ES-I3 (cell line): ENCODE results near the gene AFF3.
"Not testable (repeated sequence)": the region's sequence is repeated elsewhere in the genome, so short reads cannot be mapped to it uniquely, and the experiment has no call there.

Source experiments
- H3K36me3 ChIP-seq: 2 replicates; pipeline ENCODE4 v1.6.1; 2013; ENCODE audit warnings: mild to moderate bottlenecking, low read length, control low read depth, moderate library complexity; ENCODE audit not compliant: insufficient read depth
- H3K4me1 ChIP-seq: 2 replicates; pipeline ENCODE4 v1.6.1; 2013; ENCODE audit warnings: mild to moderate bottlenecking, control low read depth, low read length; ENCODE audit not compliant: insufficient read depth
- H3K9ac ChIP-seq: 2 replicates; pipeline ENCODE4 v1.6.1; 2013; ENCODE audit warnings: low read depth, mild to moderate bottlenecking, low read length, moderate library complexity
- H3K9me3 ChIP-seq: 2 replicates; pipeline ENCODE4 v1.6.1; 2013; ENCODE audit warnings: mild to moderate bottlenecking, low read length, moderate library complexity; ENCODE audit not compliant: control insufficient read depth, insufficient read depth

The AFF3 gene

GRCh38 chr2:99662761-99663341, 479.5 kb downstream of the AFF3 start:
- Histone ChIP-seq H3K36me3 (no peaks in the 10 kb centered on the region; the same call in 1 of the 2 replicates), H3K9ac (no peak overlapping the region), H3K9me3 (no peaks in the 10 kb centered on the region; the same call in none of the 2 replicates), H3K4me1 (no peaks in the 10 kb centered on the region)

GRCh38 chr2:99661761-99662160, 480.6 kb downstream of the AFF3 start:
- not testable (repeated sequence) for H3K9me3 ChIP-seq, H3K9ac ChIP-seq, H3K4me1 ChIP-seq, H3K36me3 ChIP-seq

GRCh38 chr2:99660616-99661406, 481.6 kb downstream of the AFF3 start:
- Histone ChIP-seq H3K9me3 (no peaks in the 10 kb centered on the region; the same call in none of the 2 replicates), H3K4me1 (no peaks in the 10 kb centered on the region), H3K9ac (no peak overlapping the region), H3K36me3 (no peaks in the 10 kb centered on the region; the same call in 1 of the 2 replicates)

- Histone ChIP-seq H3K36me3 (no peaks in the 10 kb centered on the region; the same call in 1 of the 2 replicates), H3K9me3 (no peaks in the 10 kb centered on the region), H3K9ac (no peak overlapping the region), H3K4me1 (no peaks in the 10 kb centered on the region)
These were observed 482.5 kb downstream of the AFF3 start for GRCh38 chr2:99659874-99660273.

- H3K9me3 ChIP-seq: no peaks in the 10 kb centered on the region
- H3K9ac ChIP-seq: no peak overlapping the region
These were observed 484.6 kb downstream of the AFF3 start for GRCh38 chr2:99657691-99658258.

GRCh38 chr2:99656994-99657393, 485.4 kb downstream of the AFF3 start:
- Histone ChIP-seq H3K4me1 (peaks cover 12% of the 10 kb centered on the region), H3K9me3 (no peaks in the 10 kb centered on the region), H3K9ac (no peak overlapping the region)

More at GRCh38 chr2:99657691-99658258, 484.6 kb downstream of the AFF3 start:
- Histone ChIP-seq H3K4me1 (peaks cover 4% of the 10 kb centered on the region), H3K36me3 (no peaks in the 10 kb centered on the region)

GRCh38 chr2:99653433-99653832, 489.0 kb downstream of the AFF3 start:
- no peaks in the 10 kb centered on the region for H3K36me3 ChIP-seq
- H3K9ac ChIP-seq: no peak overlapping the region
- peaks cover 12% of the 10 kb centered on the region for H3K4me1 ChIP-seq
- H3K9me3 ChIP-seq: no peaks in the 10 kb centered on the region

More at GRCh38 chr2:99656994-99657393, 485.4 kb downstream of the AFF3 start:
- H3K36me3 ChIP-seq: no peaks in the 10 kb centered on the region

GRCh38 chr2:99652862-99653261, 489.5 kb downstream of the AFF3 start:
- H3K4me1 ChIP-seq: peaks cover 12% of the 10 kb centered on the region
- no peaks in the 10 kb centered on the region for H3K36me3 ChIP-seq
- H3K9me3 ChIP-seq: no peaks in the 10 kb centered on the region
- H3K9ac ChIP-seq: no peak overlapping the region

GRCh38 chr2:99651930-99652670, 490.3 kb downstream of the AFF3 start:
- Histone ChIP-seq H3K36me3 (no peaks in the 10 kb centered on the region), H3K9ac (no peak overlapping the region), H3K9me3 (no peaks in the 10 kb centered on the region), H3K4me1 (peaks cover 12% of the 10 kb centered on the region)

GRCh38 chr2:99648906-99649789, 493.2 kb downstream of the AFF3 start:
- Histone ChIP-seq H3K36me3 (no peaks in the 10 kb centered on the region), H3K4me1 (peaks cover 12% of the 10 kb centered on the region), H3K9ac (no peak overlapping the region), H3K9me3 (no peaks in the 10 kb centered on the region)

- Histone ChIP-seq H3K9me3 (no peaks in the 10 kb centered on the region), H3K36me3 (no peaks in the 10 kb centered on the region), H3K9ac (no peak overlapping the region), H3K4me1 (peaks cover 12% of the 10 kb centered on the region)
These were observed 494.1 kb downstream of the AFF3 start for GRCh38 chr2:99648178-99648844.

- no peak overlapping the region for H3K9ac ChIP-seq
- no peaks in the 10 kb centered on the region for H3K4me1 ChIP-seq
- H3K9me3 ChIP-seq: no peaks in the 10 kb centered on the region
- H3K36me3 ChIP-seq: no peaks in the 10 kb centered on the region
These were observed 496.4 kb downstream of the AFF3 start for GRCh38 chr2:99645960-99646359.

- Histone ChIP-seq H3K9me3 (no peaks in the 10 kb centered on the region), H3K9ac (no peak overlapping the region), H3K4me1 (no peaks in the 10 kb centered on the region), H3K36me3 (no peaks in the 10 kb centered on the region)
These were observed 498.0 kb downstream of the AFF3 start for GRCh38 chr2:99644419-99644787.
